ENCODE measurements around the gene VSNL1.

Gene VSNL1

GRCh38 chr2:17544256-17544655 is 3.8 kb downstream of the VSNL1 start:
- ChIA-PET POLR2A (no interaction called here), CTCF (no interaction called here)
- no peak for DNase-seq (ENCODE audit: extremely low spot score)
- TF ChIP-seq ARNT (IDR thresholded peaks at IDR 0.05), result no peak
- no peak for TF ChIP-seq CTBP1 (IDR thresholded peaks at IDR 0.05; ENCODE audit: borderline replicate concordance)
- no peak for TF ChIP-seq PKNOX1 (IDR thresholded peaks at IDR 0.05)
- no peak for TF ChIP-seq NFRKB (IDR thresholded peaks at IDR 0.05)
- TF ChIP-seq L3MBTL2 (conservative IDR thresholded peaks at IDR 0.05), result no peak
- no peak for TF ChIP-seq FOXM1 (IDR thresholded peaks at IDR 0.05; ENCODE audit: borderline replicate concordance)
- TF ChIP-seq FOXK2 (IDR thresholded peaks at IDR 0.05), result no peak
- TF ChIP-seq SUZ12 (IDR thresholded peaks at IDR 0.05), result no peak
- TF ChIP-seq LEF1 (IDR thresholded peaks at IDR 0.05; ENCODE audit: borderline replicate concordance), result no peak
- no peak for TF ChIP-seq TARDBP (IDR thresholded peaks at IDR 0.05)
- TF ChIP-seq FOXA1 (IDR thresholded peaks at IDR 0.05), result no peak
- no peak for TF ChIP-seq ZNF384 (IDR thresholded peaks at IDR 0.05)
- no peak for TF ChIP-seq SP1 (IDR thresholded peaks at IDR 0.05)
- TF ChIP-seq HDGF (IDR thresholded peaks at IDR 0.05; ENCODE audit: borderline replicate concordance), result no peak
- no peak for TF ChIP-seq ELF4 (IDR thresholded peaks at IDR 0.05)
- TF ChIP-seq BHLHE40 (IDR thresholded peaks at IDR 0.05; ENCODE audit: borderline replicate concordance), result no peak

- CTCF ChIA-PET, result no interaction called here
- DNase-seq (ENCODE audit: extremely low spot score), result no peak
- POLR2A ChIA-PET, result no interaction called here
- no peak for TF ChIP-seq FOXA1 (IDR thresholded peaks at IDR 0.05)
- TF ChIP-seq PKNOX1 (IDR thresholded peaks at IDR 0.05), result no peak
- TF ChIP-seq L3MBTL2 (conservative IDR thresholded peaks at IDR 0.05), result no peak
- TF ChIP-seq HDGF (IDR thresholded peaks at IDR 0.05; ENCODE audit: borderline replicate concordance), result no peak
- no peak for TF ChIP-seq ELF4 (IDR thresholded peaks at IDR 0.05)
- no peak for TF ChIP-seq CTBP1 (IDR thresholded peaks at IDR 0.05; ENCODE audit: borderline replicate concordance)
- TF ChIP-seq ARNT (IDR thresholded peaks at IDR 0.05), result no peak
- TF ChIP-seq SP1 (IDR thresholded peaks at IDR 0.05), result no peak
- TF ChIP-seq SUZ12 (IDR thresholded peaks at IDR 0.05), result no peak
- TF ChIP-seq LEF1 (IDR thresholded peaks at IDR 0.05; ENCODE audit: borderline replicate concordance), result no peak
- no peak for TF ChIP-seq BHLHE40 (IDR thresholded peaks at IDR 0.05; ENCODE audit: borderline replicate concordance)
- TF ChIP-seq TARDBP (IDR thresholded peaks at IDR 0.05), result no peak
- TF ChIP-seq FOXM1 (IDR thresholded peaks at IDR 0.05; ENCODE audit: borderline replicate concordance), result no peak
- no peak for TF ChIP-seq ZNF384 (IDR thresholded peaks at IDR 0.05)
- TF ChIP-seq NFRKB (IDR thresholded peaks at IDR 0.05), result no peak
- no peak for TF ChIP-seq FOXK2 (IDR thresholded peaks at IDR 0.05)
These were observed 5.5 kb downstream of the VSNL1 start for GRCh38 chr2:17545680-17546613.

- DNase-seq (ENCODE audit: extremely low spot score), result no peak
- CTCF ChIA-PET, result no interaction called here
- POLR2A ChIA-PET, result no interaction called here
- TF ChIP-seq FOXM1 (IDR thresholded peaks at IDR 0.05; ENCODE audit: borderline replicate concordance), result no peak
- TF ChIP-seq SUZ12 (IDR thresholded peaks at IDR 0.05), result no peak
- TF ChIP-seq L3MBTL2 (conservative IDR thresholded peaks at IDR 0.05), result no peak
- no peak for TF ChIP-seq SP1 (IDR thresholded peaks at IDR 0.05)
- no peak for TF ChIP-seq ELF4 (IDR thresholded peaks at IDR 0.05)
- no peak for TF ChIP-seq PKNOX1 (IDR thresholded peaks at IDR 0.05)
- no peak for TF ChIP-seq NFRKB (IDR thresholded peaks at IDR 0.05)
- TF ChIP-seq ARNT (IDR thresholded peaks at IDR 0.05), result no peak
- TF ChIP-seq HDGF (IDR thresholded peaks at IDR 0.05; ENCODE audit: borderline replicate concordance), result no peak
- no peak for TF ChIP-seq FOXA1 (IDR thresholded peaks at IDR 0.05)
- no peak for TF ChIP-seq FOXK2 (IDR thresholded peaks at IDR 0.05)
These were observed 6.7 kb downstream of the VSNL1 start for GRCh38 chr2:17547237-17547636.

- TF ChIP-seq ELF4 (IDR thresholded peaks at IDR 0.05) (no peak), FOXM1 (IDR thresholded peaks at IDR 0.05; ENCODE audit: borderline replicate concordance) (no peak), ZNF384 (IDR thresholded peaks at IDR 0.05) (no peak), CTBP1 (IDR thresholded peaks at IDR 0.05; ENCODE audit: borderline replicate concordance) (no peak), FOXK2 (IDR thresholded peaks at IDR 0.05) (no peak), SP1 (IDR thresholded peaks at IDR 0.05) (no peak), HDGF (IDR thresholded peaks at IDR 0.05; ENCODE audit: borderline replicate concordance) (no peak), BHLHE40 (IDR thresholded peaks at IDR 0.05; ENCODE audit: borderline replicate concordance) (no peak), TARDBP (IDR thresholded peaks at IDR 0.05) (no peak)
- DNase-seq (ENCODE audit: extremely low spot score), result no peak
- ChIA-PET CTCF (no interaction called here), POLR2A (no interaction called here)
These were observed 7.2 kb downstream of the VSNL1 start for GRCh38 chr2:17547737-17548136.

GRCh38 chr2:17550907-17551306 is 10.4 kb downstream of the VSNL1 start:
- ChIA-PET CTCF (no interaction called here), POLR2A (no interaction called here)
- DNase-seq (ENCODE audit: extremely low spot score), result no peak
- no peak for TF ChIP-seq ARNT (IDR thresholded peaks at IDR 0.05)
- no peak for TF ChIP-seq TARDBP (IDR thresholded peaks at IDR 0.05)
- no peak for TF ChIP-seq HDGF (IDR thresholded peaks at IDR 0.05; ENCODE audit: borderline replicate concordance)
- no peak for TF ChIP-seq L3MBTL2 (conservative IDR thresholded peaks at IDR 0.05)
- no peak for TF ChIP-seq ZNF384 (IDR thresholded peaks at IDR 0.05)
- TF ChIP-seq NFRKB (IDR thresholded peaks at IDR 0.05), result no peak
- no peak for TF ChIP-seq CTBP1 (IDR thresholded peaks at IDR 0.05; ENCODE audit: borderline replicate concordance)
- no peak for TF ChIP-seq PKNOX1 (IDR thresholded peaks at IDR 0.05)
- no peak for TF ChIP-seq ELF4 (IDR thresholded peaks at IDR 0.05)
- no peak for TF ChIP-seq FOXK2 (IDR thresholded peaks at IDR 0.05)
- TF ChIP-seq SUZ12 (IDR thresholded peaks at IDR 0.05), result no peak
- TF ChIP-seq BHLHE40 (IDR thresholded peaks at IDR 0.05; ENCODE audit: borderline replicate concordance), result no peak
- no peak for TF ChIP-seq FOXA1 (IDR thresholded peaks at IDR 0.05)
- TF ChIP-seq FOXM1 (IDR thresholded peaks at IDR 0.05; ENCODE audit: borderline replicate concordance), result no peak
- TF ChIP-seq SP1 (IDR thresholded peaks at IDR 0.05), result no peak
- no peak for TF ChIP-seq LEF1 (IDR thresholded peaks at IDR 0.05; ENCODE audit: borderline replicate concordance)
